ENCODE results near the gene C12orf42. TPM values are rescaled to one million over a fixed set of nuclear protein-coding genes. Genes with fewer than 3 reads are reported as not detected.

C12orf42 gene
- 1 to 10 TPM in 9 of 10 donors, under 1 TPM in 1; 0.91 to 4.1 (median 2.1) TPM for polyA plus RNA-seq (ENCODE audit: insufficient read length in 10 of 10)
- long read RNA-seq, donor 1, result 0 reads
- long read RNA-seq, donor 2, result 0 reads
- long read RNA-seq, donor 3, result 0 reads
- long read RNA-seq, donor 4, result 0 reads
- long read RNA-seq, donor 5, result 0 reads
- long read RNA-seq, donor 6, result 0 reads
- long read RNA-seq, donor 7, result 0 reads
- long read RNA-seq, donor 8, result 0 reads
- long read RNA-seq, donor 9, result 0 reads

- peak; percentile 7 to 36 (median 16) for DNase-seq
Measured at GRCh38 chr12:103495469-103496456, at the start of gene C12orf42. Gene C12orf42, minus strand, starts transcription at chr12:103495968. Its CDS starts 17,542 bp downstream, at chr12:103478426.

- DNase-seq, result no peak
Measured at GRCh38 chr12:103542078-103542477, 46.3 kb upstream of the C12orf42 start.

- no peak for DNase-seq
Measured at GRCh38 chr12:103540319-103540718, 44.6 kb upstream of the C12orf42 start.

- no peak for DNase-seq
Measured at GRCh38 chr12:103538397-103538796, 42.6 kb upstream of the C12orf42 start.

- no peak for DNase-seq
Measured at GRCh38 chr12:103530307-103531066, 34.7 kb upstream of the C12orf42 start.

- no peak for DNase-seq
Measured at GRCh38 chr12:103529306-103529705, 33.5 kb upstream of the C12orf42 start.

GRCh38 chr12:103524238-103524875 lies 28.6 kb upstream of the C12orf42 start:
- DNase-seq, result no peak

- DNase-seq, result no peak
Measured at GRCh38 chr12:103523771-103524170, 28.0 kb upstream of the C12orf42 start.

GRCh38 chr12:103520686-103521215 lies 25.0 kb upstream of the C12orf42 start:
- DNase-seq, result no peak

- no peak for DNase-seq
Measured at GRCh38 chr12:103519632-103520031, 23.9 kb upstream of the C12orf42 start.

- DNase-seq, result no peak
Measured at GRCh38 chr12:103518899-103519298, 23.1 kb upstream of the C12orf42 start.

GRCh38 chr12:103517161-103517560 lies 21.4 kb upstream of the C12orf42 start:
- no peak for DNase-seq

GRCh38 chr12:103515341-103515740 lies 19.6 kb upstream of the C12orf42 start:
- no peak for DNase-seq

- no peak for DNase-seq
Measured at GRCh38 chr12:103513875-103514274, 18.1 kb upstream of the C12orf42 start.

GRCh38 chr12:103505371-103506236 lies 9.8 kb upstream of the C12orf42 start:
- DNase-seq, result no peak

GRCh38 chr12:103504606-103505005 lies 8.8 kb upstream of the C12orf42 start:
- DNase-seq, result no peak

- DNase-seq, result no peak
Measured at GRCh38 chr12:103503546-103504480, 8.0 kb upstream of the C12orf42 start.

GRCh38 chr12:103501447-103501846 lies 5.7 kb upstream of the C12orf42 start:
- DNase-seq, result no peak

- no peak for DNase-seq
Measured at GRCh38 chr12:103499571-103499970, 3.8 kb upstream of the C12orf42 start.
